ENCODE measurements around the gene IRAK2.

IRAK2 gene

DNA sequence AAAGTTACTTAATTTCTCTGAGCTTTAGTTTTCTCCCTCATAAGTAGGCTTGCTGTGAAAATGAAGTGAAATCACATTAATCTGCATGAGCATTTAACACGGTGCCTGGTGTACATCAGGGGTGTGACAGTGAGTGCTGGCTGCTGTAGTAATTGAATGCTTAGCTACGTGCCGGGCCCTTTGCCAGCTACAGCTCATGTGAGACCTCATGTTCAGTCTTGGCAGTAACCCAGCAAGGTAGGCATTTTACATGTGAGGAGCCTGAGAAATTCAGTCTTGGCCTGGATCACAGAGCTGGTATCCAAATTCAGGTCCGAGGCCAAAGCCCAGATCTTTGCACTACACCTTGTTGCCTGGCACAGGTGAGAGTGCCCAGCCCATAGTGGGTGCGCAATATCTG, 118.9 kb downstream of the IRAK2 start:
- TF ChIP-seq TCF4 (CRISPR knock-in tag; IDR thresholded peaks at IDR 0.05; ENCODE audit: borderline replicate concordance), result 0 out of 2 replicates have a peak, but pooled peaks have one; percentile 13
- no peak for TF ChIP-seq PPARA (CRISPR knock-in tag; IDR thresholded peaks at IDR 0.05; ENCODE audit: borderline replicate concordance)
- peak; percentile 69 for TF ChIP-seq ISL1 (CRISPR knock-in tag; IDR thresholded peaks at IDR 0.05)
- no peak for ATAC-seq

- no peak for TF ChIP-seq GLIS3 (CRISPR knock-in tag; IDR thresholded peaks at IDR 0.05)
- no peak for TF ChIP-seq ZC3H10 (CRISPR knock-in tag; IDR thresholded peaks at IDR 0.05)
- no peak for TF ChIP-seq ZFP30 (CRISPR knock-in tag; IDR thresholded peaks at IDR 0.05)
- no peak for TF ChIP-seq BACH2 (CRISPR knock-in tag; IDR thresholded peaks at IDR 0.05; ENCODE audit: borderline replicate concordance)
- no peak for TF ChIP-seq CSDC2 (CRISPR knock-in tag; IDR thresholded peaks at IDR 0.05)
- TF ChIP-seq TCF4 (CRISPR knock-in tag; IDR thresholded peaks at IDR 0.05; ENCODE audit: borderline replicate concordance), result no peak
- TF ChIP-seq SNAI2 (CRISPR knock-in tag; IDR thresholded peaks at IDR 0.05), result no peak
- TF ChIP-seq OSR1 (CRISPR knock-in tag; IDR thresholded peaks at IDR 0.05), result no peak
- TF ChIP-seq CSRNP3 (CRISPR knock-in tag; IDR thresholded peaks at IDR 0.05), result no peak
- TF ChIP-seq ZNF8 (CRISPR knock-in tag; IDR thresholded peaks at IDR 0.05), result no peak
- no peak for TF ChIP-seq ISL1 (CRISPR knock-in tag; IDR thresholded peaks at IDR 0.05)
- TF ChIP-seq TSHZ2 (CRISPR knock-in tag; IDR thresholded peaks at IDR 0.05), result no peak
- no peak for TF ChIP-seq ZNF565 (CRISPR knock-in tag; conservative IDR thresholded peaks at IDR 0.05; ENCODE audit: low read depth)
- TF ChIP-seq, protein P1, sequence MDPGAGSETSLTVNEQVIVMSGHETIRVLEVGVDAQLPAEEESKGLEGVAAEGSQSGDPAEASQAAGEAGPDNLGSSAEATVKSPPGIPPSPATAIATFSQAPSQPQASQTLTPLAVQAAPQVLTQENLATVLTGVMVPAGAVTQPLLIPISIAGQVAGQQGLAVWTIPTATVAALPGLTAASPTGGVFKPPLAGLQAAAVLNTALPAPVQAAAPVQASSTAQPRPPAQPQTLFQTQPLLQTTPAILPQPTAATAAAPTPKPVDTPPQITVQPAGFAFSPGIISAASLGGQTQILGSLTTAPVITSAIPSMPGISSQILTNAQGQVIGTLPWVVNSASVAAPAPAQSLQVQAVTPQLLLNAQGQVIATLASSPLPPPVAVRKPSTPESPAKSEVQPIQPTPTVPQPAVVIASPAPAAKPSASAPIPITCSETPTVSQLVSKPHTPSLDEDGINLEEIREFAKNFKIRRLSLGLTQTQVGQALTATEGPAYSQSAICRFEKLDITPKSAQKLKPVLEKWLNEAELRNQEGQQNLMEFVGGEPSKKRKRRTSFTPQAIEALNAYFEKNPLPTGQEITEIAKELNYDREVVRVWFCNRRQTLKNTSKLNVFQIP (CRISPR knock-in tag; IDR thresholded peaks at IDR 0.05; ENCODE audit: borderline replicate concordance, low read depth), result no peak
- no peak for TF ChIP-seq TOX (CRISPR knock-in tag; IDR thresholded peaks at IDR 0.05; ENCODE audit: borderline replicate concordance)
- TF ChIP-seq ARNTL (CRISPR knock-in tag; IDR thresholded peaks at IDR 0.05; ENCODE audit: borderline replicate concordance, low read depth), result no peak
- TF ChIP-seq RARB (CRISPR knock-in tag; IDR thresholded peaks at IDR 0.05), result no peak
- TF ChIP-seq ESRRG (CRISPR knock-in tag; IDR thresholded peaks at IDR 0.05), result no peak
- TF ChIP-seq ZFP3 (CRISPR knock-in tag; IDR thresholded peaks at IDR 0.05), result no peak
- TF ChIP-seq, protein P2, sequence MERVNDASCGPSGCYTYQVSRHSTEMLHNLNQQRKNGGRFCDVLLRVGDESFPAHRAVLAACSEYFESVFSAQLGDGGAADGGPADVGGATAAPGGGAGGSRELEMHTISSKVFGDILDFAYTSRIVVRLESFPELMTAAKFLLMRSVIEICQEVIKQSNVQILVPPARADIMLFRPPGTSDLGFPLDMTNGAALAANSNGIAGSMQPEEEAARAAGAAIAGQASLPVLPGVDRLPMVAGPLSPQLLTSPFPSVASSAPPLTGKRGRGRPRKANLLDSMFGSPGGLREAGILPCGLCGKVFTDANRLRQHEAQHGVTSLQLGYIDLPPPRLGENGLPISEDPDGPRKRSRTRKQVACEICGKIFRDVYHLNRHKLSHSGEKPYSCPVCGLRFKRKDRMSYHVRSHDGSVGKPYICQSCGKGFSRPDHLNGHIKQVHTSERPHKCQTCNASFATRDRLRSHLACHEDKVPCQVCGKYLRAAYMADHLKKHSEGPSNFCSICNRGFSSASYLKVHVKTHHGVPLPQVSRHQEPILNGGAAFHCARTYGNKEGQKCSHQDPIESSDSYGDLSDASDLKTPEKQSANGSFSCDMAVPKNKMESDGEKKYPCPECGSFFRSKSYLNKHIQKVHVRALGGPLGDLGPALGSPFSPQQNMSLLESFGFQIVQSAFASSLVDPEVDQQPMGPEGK (CRISPR knock-in tag; IDR thresholded peaks at IDR 0.05; ENCODE audit: borderline replicate concordance), result no peak
- ATAC-seq, result no peak
Measured at GRCh38 chr3:10284496-10284895, 119.8 kb downstream of the IRAK2 start.

- no peak for ATAC-seq
- TF ChIP-seq, protein P3, sequence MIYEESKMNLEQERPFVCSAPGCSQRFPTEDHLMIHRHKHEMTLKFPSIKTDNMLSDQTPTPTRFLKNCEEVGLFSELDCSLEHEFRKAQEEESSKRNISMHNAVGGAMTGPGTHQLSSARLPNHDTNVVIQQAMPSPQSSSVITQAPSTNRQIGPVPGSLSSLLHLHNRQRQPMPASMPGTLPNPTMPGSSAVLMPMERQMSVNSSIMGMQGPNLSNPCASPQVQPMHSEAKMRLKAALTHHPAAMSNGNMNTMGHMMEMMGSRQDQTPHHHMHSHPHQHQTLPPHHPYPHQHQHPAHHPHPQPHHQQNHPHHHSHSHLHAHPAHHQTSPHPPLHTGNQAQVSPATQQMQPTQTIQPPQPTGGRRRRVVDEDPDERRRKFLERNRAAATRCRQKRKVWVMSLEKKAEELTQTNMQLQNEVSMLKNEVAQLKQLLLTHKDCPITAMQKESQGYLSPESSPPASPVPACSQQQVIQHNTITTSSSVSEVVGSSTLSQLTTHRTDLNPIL (CRISPR knock-in tag; IDR thresholded peaks at IDR 0.05; ENCODE audit: low read depth), result no peak
- TF ChIP-seq TSHZ2 (CRISPR knock-in tag; IDR thresholded peaks at IDR 0.05) (no peak), TCF4 (CRISPR knock-in tag; IDR thresholded peaks at IDR 0.05; ENCODE audit: borderline replicate concordance) (no peak), CSRNP3 (CRISPR knock-in tag; IDR thresholded peaks at IDR 0.05) (no peak), CSDC2 (CRISPR knock-in tag; IDR thresholded peaks at IDR 0.05) (no peak), SNAI2 (CRISPR knock-in tag; IDR thresholded peaks at IDR 0.05) (no peak), TOX (CRISPR knock-in tag; IDR thresholded peaks at IDR 0.05; ENCODE audit: borderline replicate concordance) (no peak), PPARA (CRISPR knock-in tag; IDR thresholded peaks at IDR 0.05; ENCODE audit: borderline replicate concordance) (no peak)
Measured at GRCh38 chr3:10285272-10286132, 120.8 kb downstream of the IRAK2 start.

All from SK-N-SH treated with all-trans-retinoic acid at 6 μM for 48 hours (cell line).